Endodermal cell (in vitro differentiated cells): ENCODE data around the gene RFLNA. TPM values are rescaled to one million over a fixed set of nuclear protein-coding genes. Genes with fewer than 3 reads are reported as not detected.
"Not testable (repeated sequence)": the region's sequence is repeated elsewhere in the genome, so short reads cannot be mapped to it uniquely, and the experiment has no call there.

Experiments
- DNase-seq: peaks from one replicate; pipeline ENCODE4 v3.0.0-alpha.2; 2017
- H3K27ac ChIP-seq: 2 replicates; pipeline ENCODE4 v1.5.1; 2013; ENCODE audit warnings: mild to moderate bottlenecking, low read depth, low read length, moderate library complexity
- H3K27me3 ChIP-seq: 2 replicates; pipeline ENCODE4 v1.6.1; 2013; ENCODE audit warnings: mild to moderate bottlenecking, low read length, moderate library complexity; ENCODE audit not compliant: insufficient read depth, control insufficient read depth, poor library complexity, severe bottlenecking
- H3K36me3 ChIP-seq: 2 replicates; pipeline ENCODE4 v1.7.0; 2013; ENCODE audit warnings: mild to moderate bottlenecking, low read length, moderate library complexity; ENCODE audit not compliant: control insufficient read depth, insufficient read depth
- H3K4me1 ChIP-seq: one replicate; pipeline ENCODE4 v1.7.0; 2013; ENCODE audit warnings: low read length; ENCODE audit not compliant: control insufficient read depth, insufficient read depth
- H3K4me3 ChIP-seq: 2 replicates; pipeline ENCODE4 v1.5.1; 2013; ENCODE audit warnings: mild to moderate bottlenecking, low read length, moderate library complexity
- H3K9ac ChIP-seq: 2 replicates; pipeline ENCODE4 v1.6.1; 2013; ENCODE audit warnings: mild to moderate bottlenecking, low read length, moderate library complexity; ENCODE audit not compliant: poor library complexity, severe bottlenecking; ENCODE audit errors: extremely low read depth
- H3K9me3 ChIP-seq: 2 replicates; pipeline ENCODE4 v1.6.1; 2013; ENCODE audit warnings: mild to moderate bottlenecking, low read length, moderate library complexity; ENCODE audit not compliant: control insufficient read depth
- H3K27ac Mint-ChIP-seq: 2 replicates; pipeline ENCODE4 v1.8.0; 2020; ENCODE audit warnings: mixed read lengths
- H3K27me3 Mint-ChIP-seq: 2 replicates; pipeline ENCODE4 v1.8.0; 2021; ENCODE audit warnings: mild to moderate bottlenecking, mixed read lengths; ENCODE audit not compliant: insufficient read depth
- H3K36me3 Mint-ChIP-seq: 2 replicates; pipeline ENCODE4 v1.8.0; 2020; ENCODE audit warnings: low read depth, mixed read lengths
- H3K4me1 Mint-ChIP-seq: 2 replicates; pipeline ENCODE4 v1.8.0; 2020; ENCODE audit warnings: mixed read lengths
- H3K4me3 Mint-ChIP-seq: 2 replicates; pipeline ENCODE4 v1.8.0; 2020; ENCODE audit warnings: mild to moderate bottlenecking, moderate library complexity, mixed read lengths
- H3K9me3 Mint-ChIP-seq: 2 replicates; pipeline ENCODE4 v1.8.0; 2020; ENCODE audit warnings: mild to moderate bottlenecking, mixed read lengths
- CTCF ChIP-seq: fragments of 200-600 bp; sonication (generic); conservative IDR thresholded peaks from 2 replicates; pipeline ENCODE4 v1.5.0; 2021; ENCODE audit warnings: antibody characterized with exemption, mild to moderate bottlenecking
- WGBS, 2 experiments: methylation state at CpG; one replicate each; pipeline versions ENCODE4 v1.1.5 to v1.1.7; 2013; ENCODE audit warnings: missing lambda C conversion rate in 2 of 2, mixed read lengths in 1 of 2; ENCODE audit not compliant: insufficient coverage in 1 of 2, insufficient read length in 1 of 2; 5-methylcytosine and 5-hydroxymethylcytosine counted together
- total RNA-seq, 2 donors: library from RNA; stranded (reverse); fragmentation: NEBNext Ultra II Directional in 1 of 2; extraction: Animal tissue kit (Norgen Biotek cat#: 25700) in 1 of 2; gene quantifications; 2 replicates in 1 of 2; 3 replicates in 1 of 2; pipeline ENCODE4 v1.2.1, GENCODE V29; 2021

Gene RFLNA
- total RNA-seq, 2 donors from 2014 or later: 1.2 to 2.0 TPM

- H3K27ac ChIP-seq: no peak overlapping the region
- peaks cover 27% of the 10 kb centered on the region for H3K36me3 ChIP-seq
- H3K9ac ChIP-seq: no peak overlapping the region
- Mint-ChIP-seq H3K4me1 (peaks cover 23% of the 10 kb centered on the region), H3K27me3 (peaks cover 4% of the 10 kb centered on the region), H3K9me3 (peaks cover 28% of the 10 kb centered on the region), H3K27ac (no peak overlapping the region), H3K36me3 (peaks cover 28% of the 10 kb centered on the region), H3K4me3 (no peak overlapping the region)
- DNase-seq: peak; percentile 70
- no peak overlapping the region for H3K4me3 ChIP-seq
- 93% methylated on average over 3 to 7 of the region's 7 CpGs for WGBS, 2 experiments
- peaks cover 24% of the 10 kb centered on the region for H3K9me3 ChIP-seq
- no peak for TF ChIP-seq CTCF
- H3K4me1 ChIP-seq: peaks cover 19% of the 10 kb centered on the region
- H3K27me3 ChIP-seq: no peaks in the 10 kb centered on the region
Measured at GRCh38 chr12:124321556-124322270, 26.8 kb downstream of the RFLNA start.

- TF ChIP-seq CTCF: no peak
- H3K9me3 Mint-ChIP-seq: peaks cover 28% of the 10 kb centered on the region
- no peak overlapping the region for H3K4me3 Mint-ChIP-seq
- H3K9ac ChIP-seq: no peak overlapping the region
- H3K4me3 ChIP-seq: no peak overlapping the region
- peaks cover 24% of the 10 kb centered on the region for H3K9me3 ChIP-seq
- WGBS, 2 experiments: 96 to 100% methylated on average over 4 to 10 of the region's 10 CpGs
- no peak overlapping the region for H3K27ac ChIP-seq
- H3K36me3 ChIP-seq: peaks cover 27% of the 10 kb centered on the region
- H3K27me3 ChIP-seq: no peaks in the 10 kb centered on the region
- H3K4me1 Mint-ChIP-seq: peaks cover 16% of the 10 kb centered on the region
- peaks cover 28% of the 10 kb centered on the region for H3K36me3 Mint-ChIP-seq
- H3K4me1 ChIP-seq: peaks cover 14% of the 10 kb centered on the region
- peaks cover 4% of the 10 kb centered on the region for H3K27me3 Mint-ChIP-seq
- no peak overlapping the region for H3K27ac Mint-ChIP-seq
- DNase-seq: peak; percentile 65
Measured at GRCh38 chr12:124322271-124322998, 27.5 kb downstream of the RFLNA start.

GRCh38 chr12:124322999-124323328 lies 28.1 kb downstream of the RFLNA start:
- not testable (repeated sequence) for H3K9ac ChIP-seq, H3K4me3 ChIP-seq, DNase-seq, H3K4me1 ChIP-seq, H3K4me3 Mint-ChIP-seq, H3K27ac Mint-ChIP-seq, H3K27me3 Mint-ChIP-seq, H3K27ac ChIP-seq, H3K27me3 ChIP-seq
- peaks cover 24% of the 10 kb centered on the region for H3K9me3 ChIP-seq
- Mint-ChIP-seq H3K36me3 (peaks cover 30% of the 10 kb centered on the region), H3K4me1 (peaks cover 11% of the 10 kb centered on the region), H3K9me3 (peaks cover 28% of the 10 kb centered on the region)
- H3K36me3 ChIP-seq: peaks cover 27% of the 10 kb centered on the region
- 100% methylated on average over 1 of the region's 1 CpG; no CpG with 5 or more reads in 1 of the 2 experiments for WGBS, 2 experiments
